Right lobe of liver (tissue), 6 donors: Measurements from ENCODE around the gene UTP15. TPM values are rescaled to one million over a fixed set of nuclear protein-coding genes. Genes with fewer than 3 reads are reported as not detected.

Experiments used
- ATAC-seq, 4 donors: fragments of 200-7000 bp; cut with Tn5 transposase; one replicate each; pipeline ENCODE4 v1.9.1; 2020; ENCODE audit warnings: mild to moderate bottlenecking in 4 of 4, moderate library complexity in 4 of 4
- DNase-seq, 3 donors: peaks; one replicate each; pipeline ENCODE4 v3.0.0-alpha.2; 2020
- H3K27ac ChIP-seq, 3 donors: fragments of 200-600 bp; one replicate each; pipeline ENCODE4 v1.8.0; 2022
- H3K27me3 ChIP-seq, 2 donors: fragments of 200-600 bp; one replicate each; pipeline ENCODE4 v1.8.0; 2022
- H3K36me3 ChIP-seq, 4 donors: fragments of 200-600 bp; sonication (generic) in 1 of 4; one replicate each; pipeline versions ENCODE4 v1.5.1 to v1.8.0; 2017 to 2022; ENCODE audit warnings: control low read depth in 1 of 4
- H3K4me1 ChIP-seq, 4 donors: fragments of 200-600 bp; sonication (generic) in 1 of 4; one replicate each; pipeline versions ENCODE4 v1.5.1 to v1.8.0; 2017 to 2022; ENCODE audit warnings: control low read depth in 1 of 4
- H3K4me3 ChIP-seq, 3 donors: fragments of 200-600 bp; one replicate each; pipeline ENCODE4 v1.8.0; 2022
- H3K9me3 ChIP-seq, 4 donors: fragments of 200-600 bp; sonication (generic) in 1 of 4; one replicate each; pipeline versions ENCODE4 v1.5.1 to v1.8.0; 2017 to 2022; ENCODE audit warnings: control low read depth in 1 of 4
- CTCF ChIP-seq, 4 donors: fragments of 200-600 bp in 3 of 4; fragments of 450-650 bp in 1 of 4; IDR thresholded peaks; one replicate each; pipeline versions ENCODE4 v1.5.1 to v1.8.0; 2016 to 2022; ENCODE audit warnings: antibody characterized with exemption in 4 of 4, mild to moderate bottlenecking in 2 of 4
- POLR2A ChIP-seq: fragments of 450-650 bp; IDR thresholded peaks from one replicate; pipeline ENCODE4 v1.6.1; 2017; ENCODE audit warnings: antibody characterized with exemption, mild to moderate bottlenecking
- WGBS: methylation state at CpG from one replicate; pipeline ENCODE4 v1.1.6; 2018; ENCODE audit warnings: low coverage, low lambda C conversion rate; ENCODE audit not compliant: insufficient coverage; ENCODE audit errors: missing lambda C conversion rate; 5-methylcytosine and 5-hydroxymethylcytosine counted together
- intact Hi-C, 2 donors: fragments of 100-400 bp; cut with DNase I; formaldehyde crosslinking; loops; one replicate each; pipeline versions ENCODE4 v1.11.2 to v1.14.1; 2022
- total RNA-seq, 6 experiments: library from RNA; depleted of rRNA in 2 of 6; stranded (reverse); fragments of >200 nt in 2 of 6; fragmentation: NEBNext Ultra II Directional in 3 of 6; extraction: Animal tissue kit (Norgen Biotek cat#: 25700) in 3 of 6; gene quantifications; one replicate each; pipeline versions ENCODE4 v1.1.0 to v1.2.4, GENCODE V29; 2016 to 2023
- donor health status: DM: no; HTN: yes; CAD: no.
- donor health status: DM: no; HTN: no; CAD: no.
- donor health status: DM: no; HTN: no; CAD: no.
- donor health status: DM: no; HTN: yes; CAD: no.
- donor health status: DM: no; HTN: yes; CAD: no.

The UTP15 gene
- total RNA-seq, 6 experiments from 2014 or later: 6.0 to 16.5 (median 10.6) TPM

GRCh38 chr5:73534011-73534644 lies 31.4 kb upstream of the UTP15 start:
- DNase-seq (no peak), ATAC-seq (no peak)
- Histone ChIP-seq H3K9me3 (no peaks in the 10 kb centered on the region), H3K27ac (no peak overlapping the region), H3K36me3 (no peaks in the 10 kb centered on the region), H3K4me3 (no peak overlapping the region), H3K4me1 (no peaks in the 10 kb centered on the region), H3K27me3 (no peaks in the 10 kb centered on the region)
- intact Hi-C loops: no loop called here
- TF ChIP-seq POLR2A (no peak), CTCF (IDR thresholded peaks at IDR 0.05) (no peak)
- WGBS: 56% methylated on average over 5 of the region's 5 CpGs

DNA sequence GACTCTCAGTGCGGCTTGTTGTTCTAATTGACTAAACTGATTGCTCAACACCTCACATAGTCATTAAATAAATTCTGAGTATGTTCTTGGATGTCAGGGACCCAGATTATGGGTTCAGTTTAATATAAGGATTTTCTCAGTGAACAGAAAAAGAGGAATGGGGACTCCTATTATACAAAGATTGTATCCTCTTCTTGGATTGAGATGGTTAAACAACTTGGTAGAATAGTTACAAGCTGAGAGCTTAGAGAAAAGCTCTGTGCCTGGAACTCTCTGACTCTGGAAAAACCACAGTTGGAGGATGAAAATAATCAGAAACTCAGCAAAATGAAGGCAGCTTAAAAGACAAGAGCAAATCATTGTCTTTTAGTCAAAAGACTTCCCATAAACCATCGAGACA lies 30.6 kb upstream of the UTP15 start:
- no peaks in the 10 kb centered on the region for H3K4me1 ChIP-seq
- H3K9me3 ChIP-seq: no peaks in the 10 kb centered on the region
- ATAC-seq (no peak), DNase-seq (no peak)
- intact Hi-C loops: no loop called here
- H3K36me3 ChIP-seq: no peaks in the 10 kb centered on the region
- TF ChIP-seq CTCF (IDR thresholded peaks at IDR 0.05): no peak
- no peak for TF ChIP-seq POLR2A
- no peak overlapping the region for H3K27ac ChIP-seq
- H3K27me3 ChIP-seq: no peaks in the 10 kb centered on the region
- H3K4me3 ChIP-seq: no peak overlapping the region
- WGBS: 76% methylated on average over 2 of the region's 2 CpGs

DNA sequence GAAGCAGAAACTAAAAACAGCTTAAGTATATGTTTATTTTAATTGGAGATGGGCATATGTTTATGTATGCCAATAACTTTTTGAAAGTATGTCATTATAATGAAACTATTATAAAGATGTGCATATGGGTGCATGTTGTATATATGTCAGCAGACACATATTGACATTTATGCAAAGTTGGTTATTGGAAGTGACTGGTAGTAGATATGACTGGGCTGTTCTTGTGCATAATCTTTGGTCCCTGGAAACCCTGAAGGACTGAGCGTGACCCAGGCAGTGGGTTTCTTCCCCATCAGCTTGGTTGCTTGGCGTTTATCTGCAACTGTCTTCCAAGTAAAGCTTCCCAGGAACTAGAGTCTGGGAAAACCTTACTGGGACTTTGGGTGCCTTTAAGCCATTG lies 25.8 kb upstream of the UTP15 start:
- Histone ChIP-seq H3K27ac (no peak overlapping the region), H3K9me3 (no peaks in the 10 kb centered on the region), H3K4me3 (no peak overlapping the region), H3K36me3 (no peaks in the 10 kb centered on the region), H3K27me3 (no peaks in the 10 kb centered on the region), H3K4me1 (no peaks in the 10 kb centered on the region)
- intact Hi-C loops: no loop called here
- ATAC-seq (no peak), DNase-seq (no peak)
- TF ChIP-seq POLR2A (no peak), CTCF (IDR thresholded peaks at IDR 0.05) (no peak)
- 52% methylated on average over 2 of the region's 2 CpGs for WGBS

GRCh38 chr5:73540192-73540591 lies 25.4 kb upstream of the UTP15 start:
- Histone ChIP-seq H3K4me3 (no peak overlapping the region), H3K27me3 (no peaks in the 10 kb centered on the region), H3K9me3 (no peaks in the 10 kb centered on the region), H3K36me3 (no peaks in the 10 kb centered on the region), H3K4me1 (no peaks in the 10 kb centered on the region), H3K27ac (no peak overlapping the region)
- ATAC-seq: no peak
- intact Hi-C loops: no loop called here
- TF ChIP-seq CTCF (IDR thresholded peaks at IDR 0.05) (no peak), POLR2A (no peak)
- DNase-seq: no peak
- WGBS: 36% methylated on average over 3 of the region's 3 CpGs

- H3K27me3 ChIP-seq: no peaks in the 10 kb centered on the region
- no peaks in the 10 kb centered on the region for H3K36me3 ChIP-seq
- DNase-seq (no peak), ATAC-seq (no peak)
- H3K9me3 ChIP-seq: no peaks in the 10 kb centered on the region
- intact Hi-C loops: no loop called here
- no peaks in the 10 kb centered on the region for H3K4me1 ChIP-seq
- no peak overlapping the region for H3K4me3 ChIP-seq
- WGBS: 61% methylated on average over 4 of the region's 4 CpGs
- TF ChIP-seq POLR2A (no peak), CTCF (IDR thresholded peaks at IDR 0.05) (no peak)
- H3K27ac ChIP-seq: no peak overlapping the region
Observed at GRCh38 chr5:73542020-73542419, 23.5 kb upstream of the UTP15 start.
